HepG2 (cell line): ENCODE data around the gene LRRC42. TPM values are rescaled to one million over a fixed set of nuclear protein-coding genes. Genes with fewer than 3 reads are reported as not detected.
A peak's percentile ranks its signal among the peaks of the same experiment; 100 is the strongest.

Experiments used
- GABPA ChIP-seq, 2 experiments: IDR thresholded peaks; 2 replicates each; pipeline ENCODE4 v1.6.1; 2011 to 2016; ENCODE audit warnings: low read depth in 2 of 2, low read length in 1 of 2, missing biosample characterization in 1 of 2, missing genetic modification characterization in 1 of 2
- HCFC1 ChIP-seq: fragments of 150-350 bp; IDR thresholded peaks from 2 replicates; pipeline ENCODE4 v1.6.1; 2014; ENCODE audit warnings: low read depth, low read length
- IKZF5 ChIP-seq: IDR thresholded peaks from 2 replicates; pipeline ENCODE4 v1.6.1; 2018; ENCODE audit warnings: missing genetic modification reagents, mild to moderate bottlenecking, missing compliant biosample characterization
- KLF12 ChIP-seq: sonication (generic); formaldehyde crosslinking; IDR thresholded peaks from 2 replicates; pipeline ENCODE4 v1.4.0; 2020; ENCODE audit warnings: missing genetic modification reagents, borderline replicate concordance
- MBNL3 ChIP-seq: fragments of 250-450 bp; sonication (Bioruptor Pico); conservative IDR thresholded peaks from 2 replicates; pipeline ENCODE4 v1.8.0; 2022; ENCODE audit warnings: mild to moderate bottlenecking, inconsistent platforms
- PAX8 ChIP-seq: sonication (generic); formaldehyde crosslinking; IDR thresholded peaks from 2 replicates; pipeline ENCODE4 v1.8.0; 2022; ENCODE audit warnings: mild to moderate bottlenecking, missing genetic modification reagents, borderline replicate concordance
- PHF5A ChIP-seq: IDR thresholded peaks from one replicate; pipeline ENCODE4 v1.6.1; 2018; ENCODE audit warnings: low read depth, missing genetic modification reagents; ENCODE audit not compliant: unreplicated experiment
- POLR2G ChIP-seq: fragments of 200-400 bp; formaldehyde crosslinking; IDR thresholded peaks from 2 replicates; pipeline ENCODE4 v1.6.1; 2018; ENCODE audit warnings: mild to moderate bottlenecking, low read depth, low read length, moderate library complexity
- SMARCE1 ChIP-seq: fragments of 450-650 bp; IDR thresholded peaks from 2 replicates; pipeline ENCODE4 v1.6.1; 2017; ENCODE audit warnings: borderline replicate concordance
- STAT5B ChIP-seq: sonication (generic); formaldehyde crosslinking; IDR thresholded peaks from 2 replicates; pipeline ENCODE4 v1.4.0; 2020; ENCODE audit warnings: missing genetic modification reagents
- TCF7 ChIP-seq: sonication (generic); IDR thresholded peaks from 2 replicates; pipeline ENCODE4 v1.6.1; 2016; ENCODE audit warnings: antibody characterized with exemption, low read depth
- ZNF12 ChIP-seq: sonication (generic); formaldehyde crosslinking; IDR thresholded peaks from 2 replicates; pipeline ENCODE4 v1.5.0; 2020; ENCODE audit warnings: missing genetic modification reagents
- ZNF18 ChIP-seq: sonication (generic); formaldehyde crosslinking; IDR thresholded peaks from 2 replicates; pipeline ENCODE4 v1.8.0; 2022; ENCODE audit warnings: mild to moderate bottlenecking, missing genetic modification reagents; ENCODE audit not compliant: insufficient replicate concordance
- ZNF296 ChIP-seq: sonication (generic); formaldehyde crosslinking; conservative IDR thresholded peaks from 2 replicates; pipeline ENCODE4 v1.5.0; 2020; ENCODE audit warnings: mild to moderate bottlenecking, missing genetic modification reagents
- ZNF430 ChIP-seq: sonication (generic); formaldehyde crosslinking; IDR thresholded peaks from 2 replicates; pipeline ENCODE4 v1.9.0; 2021; ENCODE audit warnings: mild to moderate bottlenecking, missing genetic modification reagents
- ZNF605 ChIP-seq: sonication (generic); formaldehyde crosslinking; IDR thresholded peaks from 2 replicates; pipeline ENCODE4 v1.8.0; 2022; ENCODE audit warnings: mild to moderate bottlenecking, missing genetic modification reagents
- ZNF775 ChIP-seq: sonication (generic); formaldehyde crosslinking; IDR thresholded peaks from 2 replicates; pipeline ENCODE4 v1.4.0; 2020; ENCODE audit warnings: missing genetic modification reagents, mild to moderate bottlenecking, moderate library complexity, borderline replicate concordance
- polyA plus RNA-seq, 8 experiments: library from polyadenylated mRNA; depleted of rRNA in 3 of 8; stranded (reverse) in 7 of 8; unstranded in 1 of 8; fragments of >200 nt; fragmentation: Illumina TruSeq in 4 of 8; extraction: Trizol in 4 of 8; gene quantifications; 2 replicates each; pipeline versions ENCODE4 v1.2.1 to v1.2.3, GENCODE V29; 2011 to 2016; ENCODE audit warnings: low read depth in 4 of 8, missing spikeins in 1 of 8, mixed read lengths in 1 of 8; ENCODE audit not compliant: insufficient read depth in 1 of 8
- total RNA-seq, 5 experiments: library from RNA; depleted of rRNA; stranded (reverse); fragments of >200 nt; fragmentation: Illumina TruSeq; extraction: Trizol; gene quantifications; 2 replicates each; pipeline ENCODE4 v1.2.3, GENCODE V29; 2016; ENCODE audit warnings: low read depth in 1 of 5
- TF ChIP-seq, protein P1 (sequence below): conservative IDR thresholded peaks from 2 replicates; pipeline ENCODE4 v1.6.1; 2018; ENCODE audit warnings: missing genetic modification reagents
- TF ChIP-seq, protein P2 (sequence below): sonication (generic); formaldehyde crosslinking; IDR thresholded peaks from 2 replicates; pipeline ENCODE4 v1.4.0; 2020; ENCODE audit warnings: mild to moderate bottlenecking, missing genetic modification reagents, borderline replicate concordance
- TF ChIP-seq, protein P3 (sequence below): sonication (generic); formaldehyde crosslinking; IDR thresholded peaks from 2 replicates; pipeline ENCODE4 v1.5.0; 2020; ENCODE audit warnings: missing genetic modification reagents

The LRRC42 gene
- total and polyA plus RNA-seq, 2 of the 13 experiments (the other 11 are each of a cell fraction or from before 2014, with no cell fraction given), result 30.6 to 43.6 TPM

DNA sequence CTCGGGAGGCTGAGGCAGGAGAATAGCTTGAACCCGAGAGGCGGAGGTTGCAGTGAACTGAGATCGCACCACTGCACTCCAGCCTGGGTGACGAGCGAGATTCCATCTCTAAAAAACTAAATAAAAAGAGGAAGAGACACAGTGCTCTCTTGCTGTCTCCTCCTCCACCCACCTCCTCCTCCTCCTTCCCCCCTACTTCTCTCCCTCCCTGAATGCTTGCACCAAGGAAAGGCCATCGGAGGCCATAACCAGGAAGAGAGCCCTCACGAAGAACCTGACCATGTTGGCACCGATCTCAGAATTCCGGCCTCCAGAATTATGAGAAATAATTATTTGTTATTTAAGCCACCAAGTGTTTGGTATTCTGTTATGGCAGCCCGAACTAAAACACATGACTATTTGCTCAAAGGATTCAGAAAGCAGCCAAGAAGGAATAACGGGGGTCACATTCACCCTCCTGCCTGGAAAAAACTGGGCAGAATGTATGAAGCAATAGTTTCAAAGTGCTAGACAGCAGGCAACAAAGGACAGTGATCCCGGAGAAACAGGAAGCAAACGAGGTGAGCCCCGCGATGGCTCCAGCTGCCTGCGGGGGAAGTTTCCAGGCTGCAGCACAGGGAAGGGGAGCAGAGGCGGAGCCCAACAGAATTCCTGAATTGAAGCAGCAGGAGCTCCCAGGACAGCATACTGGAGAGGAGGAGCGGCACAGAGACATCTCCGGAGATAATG, 36.0 kb downstream of the LRRC42 start (continued):
- TF ChIP-seq, protein P1, sequence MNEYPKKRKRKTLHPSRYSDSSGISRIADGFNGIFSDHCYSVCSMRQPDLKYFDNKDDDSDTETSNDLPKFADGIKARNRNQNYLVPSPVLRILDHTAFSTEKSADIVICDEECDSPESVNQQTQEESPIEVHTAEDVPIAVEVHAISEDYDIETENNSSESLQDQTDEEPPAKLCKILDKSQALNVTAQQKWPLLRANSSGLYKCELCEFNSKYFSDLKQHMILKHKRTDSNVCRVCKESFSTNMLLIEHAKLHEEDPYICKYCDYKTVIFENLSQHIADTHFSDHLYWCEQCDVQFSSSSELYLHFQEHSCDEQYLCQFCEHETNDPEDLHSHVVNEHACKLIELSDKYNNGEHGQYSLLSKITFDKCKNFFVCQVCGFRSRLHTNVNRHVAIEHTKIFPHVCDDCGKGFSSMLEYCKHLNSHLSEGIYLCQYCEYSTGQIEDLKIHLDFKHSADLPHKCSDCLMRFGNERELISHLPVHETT (CRISPR knock-in tag), result no peak
- TF ChIP-seq ZNF296 (CRISPR knock-in tag) (no peak), GABPA (IDR thresholded peaks at IDR 0.05; ENCODE audit: low read depth, low read length) (0 out of 2 replicates have a peak, but pooled peaks have one; percentile 27), GABPA (CRISPR knock-in tag; IDR thresholded peaks at IDR 0.05; ENCODE audit: low read depth) (peak; percentile 47; the same call in 1 of the 2 replicates), STAT5B (no peak), PHF5A (no peak), POLR2G (peak; percentile 79), IKZF5 (0 out of 2 replicates have a peak, but pooled peaks have one; percentile 42), SMARCE1 (no peak), ZNF12 (CRISPR knock-in tag) (no peak), PAX8 (no peak), TCF7 (no peak), ZNF430 (CRISPR knock-in tag) (0 out of 2 replicates have a peak, but pooled peaks have one; percentile 42), ZNF775 (no peak), MBNL3 (CRISPR knock-in tag) (no peak), KLF12 (CRISPR knock-in tag) (no peak), ZNF605 (CRISPR knock-in tag) (peak; percentile 72), HCFC1 (no peak), ZNF18 (CRISPR knock-in tag) (no peak)
- TF ChIP-seq, protein P2, sequence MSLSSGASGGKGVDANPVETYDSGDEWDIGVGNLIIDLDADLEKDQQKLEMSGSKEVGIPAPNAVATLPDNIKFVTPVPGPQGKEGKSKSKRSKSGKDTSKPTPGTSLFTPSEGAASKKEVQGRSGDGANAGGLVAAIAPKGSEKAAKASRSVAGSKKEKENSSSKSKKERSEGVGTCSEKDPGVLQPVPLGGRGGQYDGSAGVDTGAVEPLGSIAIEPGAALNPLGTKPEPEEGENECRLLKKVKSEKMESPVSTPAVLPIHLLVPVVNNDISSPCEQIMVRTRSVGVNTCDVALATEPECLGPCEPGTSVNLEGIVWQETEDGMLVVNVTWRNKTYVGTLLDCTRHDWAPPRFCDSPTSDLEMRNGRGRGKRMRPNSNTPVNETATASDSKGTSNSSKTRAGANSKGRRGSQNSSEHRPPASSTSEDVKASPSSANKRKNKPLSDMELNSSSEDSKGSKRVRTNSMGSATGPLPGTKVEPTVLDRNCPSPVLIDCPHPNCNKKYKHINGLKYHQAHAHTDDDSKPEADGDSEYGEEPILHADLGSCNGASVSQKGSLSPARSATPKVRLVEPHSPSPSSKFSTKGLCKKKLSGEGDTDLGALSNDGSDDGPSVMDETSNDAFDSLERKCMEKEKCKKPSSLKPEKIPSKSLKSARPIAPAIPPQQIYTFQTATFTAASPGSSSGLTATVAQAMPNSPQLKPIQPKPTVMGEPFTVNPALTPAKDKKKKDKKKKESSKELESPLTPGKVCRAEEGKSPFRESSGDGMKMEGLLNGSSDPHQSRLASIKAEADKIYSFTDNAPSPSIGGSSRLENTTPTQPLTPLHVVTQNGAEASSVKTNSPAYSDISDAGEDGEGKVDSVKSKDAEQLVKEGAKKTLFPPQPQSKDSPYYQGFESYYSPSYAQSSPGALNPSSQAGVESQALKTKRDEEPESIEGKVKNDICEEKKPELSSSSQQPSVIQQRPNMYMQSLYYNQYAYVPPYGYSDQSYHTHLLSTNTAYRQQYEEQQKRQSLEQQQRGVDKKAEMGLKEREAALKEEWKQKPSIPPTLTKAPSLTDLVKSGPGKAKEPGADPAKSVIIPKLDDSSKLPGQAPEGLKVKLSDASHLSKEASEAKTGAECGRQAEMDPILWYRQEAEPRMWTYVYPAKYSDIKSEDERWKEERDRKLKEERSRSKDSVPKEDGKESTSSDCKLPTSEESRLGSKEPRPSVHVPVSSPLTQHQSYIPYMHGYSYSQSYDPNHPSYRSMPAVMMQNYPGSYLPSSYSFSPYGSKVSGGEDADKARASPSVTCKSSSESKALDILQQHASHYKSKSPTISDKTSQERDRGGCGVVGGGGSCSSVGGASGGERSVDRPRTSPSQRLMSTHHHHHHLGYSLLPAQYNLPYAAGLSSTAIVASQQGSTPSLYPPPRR, result no peak
- TF ChIP-seq, protein P3, sequence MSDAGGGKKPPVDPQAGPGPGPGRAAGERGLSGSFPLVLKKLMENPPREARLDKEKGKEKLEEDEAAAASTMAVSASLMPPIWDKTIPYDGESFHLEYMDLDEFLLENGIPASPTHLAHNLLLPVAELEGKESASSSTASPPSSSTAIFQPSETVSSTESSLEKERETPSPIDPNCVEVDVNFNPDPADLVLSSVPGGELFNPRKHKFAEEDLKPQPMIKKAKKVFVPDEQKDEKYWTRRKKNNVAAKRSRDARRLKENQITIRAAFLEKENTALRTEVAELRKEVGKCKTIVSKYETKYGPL (CRISPR knock-in tag), result no peak
